HG02981 (cell line): ENCODE measurements around the gene ADNP2.

ENCODE experiments used
- ATAC-seq: cut with Tn5 transposase; IDR thresholded peaks from one replicate; pipeline ENCODE4 v1.9.1; 2021; ENCODE audit warnings: mild to moderate bottlenecking, moderate library complexity; ENCODE audit not compliant: unreplicated experiment

Gene ADNP2

GRCh38 chr18:80105369-80106167 is 3.5 kb upstream of the ADNP2 start:
- peak; percentile 37 for ATAC-seq

- no peak for ATAC-seq
Observed at GRCh38 chr18:80106482-80107051, 2.5 kb upstream of the ADNP2 start.

GRCh38 chr18:80107426-80107825 is 1.6 kb upstream of the ADNP2 start:
- ATAC-seq = no peak

- no peak for ATAC-seq
Observed at GRCh38 chr18:80108121-80108536, 933 bp upstream of the ADNP2 start.

- ATAC-seq = peak; percentile 17
Observed at GRCh38 chr18:80109676-80110078, 615 bp downstream of the ADNP2 start.

GRCh38 chr18:80112624-80113248 is 3.7 kb downstream of the ADNP2 start:
- no peak for ATAC-seq

GRCh38 chr18:80115035-80115434 is 6.0 kb downstream of the ADNP2 start:
- ATAC-seq = no peak

GRCh38 chr18:80119111-80119510 is 10.0 kb downstream of the ADNP2 start:
- no peak for ATAC-seq

- ATAC-seq = no peak
Observed at GRCh38 chr18:80120932-80121331, 11.9 kb downstream of the ADNP2 start.

GRCh38 chr18:80124131-80124530 is 15.1 kb downstream of the ADNP2 start:
- ATAC-seq = no peak

- ATAC-seq = no peak
Observed at GRCh38 chr18:80126797-80127196, 17.7 kb downstream of the ADNP2 start.

- no peak for ATAC-seq
Observed at GRCh38 chr18:80127635-80128034, 18.6 kb downstream of the ADNP2 start.

GRCh38 chr18:80129672-80130367 is 20.8 kb downstream of the ADNP2 start:
- no peak for ATAC-seq

- ATAC-seq = no peak
Observed at GRCh38 chr18:80130555-80130954, 21.5 kb downstream of the ADNP2 start.

- ATAC-seq = no peak
Observed at GRCh38 chr18:80132180-80132812, 23.2 kb downstream of the ADNP2 start.

GRCh38 chr18:80133124-80133523 is 24.1 kb downstream of the ADNP2 start:
- no peak for ATAC-seq

GRCh38 chr18:80135136-80135535 is 26.1 kb downstream of the ADNP2 start:
- no peak for ATAC-seq

GRCh38 chr18:80136679-80137078 is 27.6 kb downstream of the ADNP2 start:
- no peak for ATAC-seq

GRCh38 chr18:80137137-80137536 is 28.1 kb downstream of the ADNP2 start:
- ATAC-seq = no peak

- ATAC-seq = no peak
Observed at GRCh38 chr18:80137976-80138375, 28.9 kb downstream of the ADNP2 start.

GRCh38 chr18:80140455-80140985 is 31.5 kb downstream of the ADNP2 start:
- ATAC-seq = no peak
